Nephron (organoid): Measurements from ENCODE around the gene OR1C1.
"Not testable (repeated sequence)": the region's sequence is repeated elsewhere in the genome, so short reads cannot be mapped to it uniquely, and the experiment has no call there.

ENCODE experiments used
- H3K27ac Mint-ChIP-seq, 3 experiments: 2 replicates each; pipeline ENCODE4 v1.8.0; 2020; ENCODE audit warnings: mixed read lengths in 3 of 3, mild to moderate bottlenecking in 2 of 3, moderate library complexity in 1 of 3
- H3K27me3 Mint-ChIP-seq: 2 replicates; pipeline ENCODE4 v1.8.0; 2021; ENCODE audit warnings: low read depth, mild to moderate bottlenecking, moderate library complexity, mixed read lengths
- H3K36me3 Mint-ChIP-seq: 2 replicates; pipeline ENCODE4 v1.8.0; 2020; ENCODE audit warnings: low read depth, mixed read lengths
- H3K4me1 Mint-ChIP-seq: 2 replicates; pipeline ENCODE4 v1.8.0; 2020; ENCODE audit warnings: mixed read lengths
- H3K4me3 Mint-ChIP-seq, 3 experiments: 2 replicates each; pipeline ENCODE4 v1.8.0; 2020; ENCODE audit warnings: mild to moderate bottlenecking in 3 of 3, mixed read lengths in 3 of 3, moderate library complexity in 2 of 3
- H3K9me3 Mint-ChIP-seq: 2 replicates; pipeline ENCODE4 v1.8.0; 2020; ENCODE audit warnings: mixed read lengths
- CTCF ChIP-seq, 3 experiments: fragments of 200-600 bp; sonication (generic); IDR thresholded peaks; one replicate each; pipeline ENCODE4 v1.5.0; 2021; ENCODE audit warnings: antibody characterized with exemption in 3 of 3; ENCODE audit not compliant: unreplicated experiment in 3 of 3

The OR1C1 gene

GRCh38 chr1:247721222-247721621, 39.1 kb downstream of the OR1C1 start:
- Mint-ChIP-seq H3K27me3 (no peaks in the 10 kb centered on the region), H3K27ac (no peak overlapping the region), H3K9me3 (peaks cover 25% of the 10 kb centered on the region), H3K4me1 (no peaks in the 10 kb centered on the region), H3K4me3 (no peak overlapping the region), H3K36me3 (no peaks in the 10 kb centered on the region)
- TF ChIP-seq CTCF (IDR thresholded peaks at IDR 0.05; ENCODE audit: unreplicated experiment in 3 of 3): no peak

GRCh38 chr1:247716546-247716945, 43.8 kb downstream of the OR1C1 start, which contains the start of gene OR6F1:
Gene OR6F1 (minus strand): TSS chr1:247716646. CDS start chr1:247712755, 3,891 bp downstream.
- no peaks in the 10 kb centered on the region for H3K36me3 Mint-ChIP-seq
- no peak for TF ChIP-seq CTCF (IDR thresholded peaks at IDR 0.05; ENCODE audit: unreplicated experiment in 3 of 3)
- H3K4me1 Mint-ChIP-seq: no peaks in the 10 kb centered on the region
- no peaks in the 10 kb centered on the region for H3K27me3 Mint-ChIP-seq
- peaks cover 13% of the 10 kb centered on the region for H3K9me3 Mint-ChIP-seq
- H3K4me3 Mint-ChIP-seq: no peak within 1 kb of the TSS
- H3K27ac Mint-ChIP-seq: no peak within 1 kb of the TSS

GRCh38 chr1:247713753-247714152, 46.6 kb downstream of the OR1C1 start:
- no peaks in the 10 kb centered on the region for H3K4me1 Mint-ChIP-seq
- no peak overlapping the region for H3K4me3 Mint-ChIP-seq
- H3K27ac Mint-ChIP-seq: no peak overlapping the region
- no peaks in the 10 kb centered on the region for H3K27me3 Mint-ChIP-seq
- H3K36me3 Mint-ChIP-seq: no peaks in the 10 kb centered on the region
- TF ChIP-seq CTCF (IDR thresholded peaks at IDR 0.05; ENCODE audit: unreplicated experiment in 3 of 3): no peak
- peaks cover 12% of the 10 kb centered on the region for H3K9me3 Mint-ChIP-seq

- not testable (repeated sequence) for H3K4me1 Mint-ChIP-seq, H3K4me3 Mint-ChIP-seq, H3K36me3 Mint-ChIP-seq, H3K27me3 Mint-ChIP-seq, H3K27ac Mint-ChIP-seq
- peaks cover 15% of the 10 kb centered on the region for H3K9me3 Mint-ChIP-seq
These were observed 49.7 kb downstream of the OR1C1 start for GRCh38 chr1:247710681-247711080.
